GM12892 (cell line): ENCODE measurements around the gene RMDN2.
"Not testable (repeated sequence)": the region's sequence is repeated elsewhere in the genome, so short reads cannot be mapped to it uniquely, and the experiment has no call there.

Source experiments
- DNase-seq: peaks from one replicate; pipeline ENCODE4 v3.0.0; 2011; ENCODE audit not compliant: insufficient read length
- FAIRE-seq: peaks from 2 replicates; lab custom pipeline; 2011; peaks lifted over from hg19 to GRCh38; lab: Jason Lieb, UNC
- POLR2A ChIP-seq: IDR thresholded peaks from 2 replicates; pipeline ENCODE4 v1.6.1; 2011; ENCODE audit warnings: low read depth, low read length, control low read depth
- POLR2AphosphoS5 ChIP-seq: IDR thresholded peaks from 2 replicates; pipeline ENCODE4 v1.6.1; 2011; ENCODE audit warnings: low read depth, low read length, control low read depth
- TAF1 ChIP-seq: IDR thresholded peaks from 2 replicates; pipeline ENCODE4 v1.6.1; 2011; ENCODE audit warnings: low read depth, mild to moderate bottlenecking, control low read depth, low read length, borderline replicate concordance

The RMDN2 gene

DNA sequence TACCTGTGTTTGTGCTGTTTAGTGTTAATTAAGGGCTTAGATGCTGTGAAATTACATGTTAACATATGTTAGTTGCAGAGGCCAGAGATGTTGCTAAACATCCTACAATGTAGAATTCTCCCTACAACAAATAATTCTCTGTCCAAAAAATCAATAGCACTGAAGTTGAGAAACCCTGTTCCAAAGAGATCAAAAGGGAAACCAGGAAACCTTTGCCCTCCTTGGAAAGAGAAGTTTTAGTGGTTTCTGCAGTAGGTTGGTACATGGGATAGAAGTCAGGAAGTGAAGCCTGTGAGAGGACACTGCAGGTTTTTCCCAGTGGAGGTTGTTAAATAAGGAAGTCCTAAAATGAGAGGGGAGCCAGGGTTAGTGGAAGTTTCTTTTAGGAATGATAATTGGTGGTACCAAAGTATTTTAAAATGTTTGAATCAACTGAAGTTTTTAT, 6.3 kb upstream of the RMDN2 start:
- TF ChIP-seq POLR2AphosphoS5 (no peak), TAF1 (no peak), POLR2A (no peak)
- no peak for FAIRE-seq
- no peak for DNase-seq

GRCh38 chr2:37919631-37920032, 5.5 kb upstream of the RMDN2 start:
- TF ChIP-seq POLR2A (no peak), TAF1 (no peak), POLR2AphosphoS5 (no peak)
- DNase-seq (no peak), FAIRE-seq (no peak)

- FAIRE-seq (no peak), DNase-seq (no peak)
- TF ChIP-seq TAF1 (no peak), POLR2AphosphoS5 (no peak), POLR2A (no peak)
Measured at GRCh38 chr2:37920570-37920969, 4.5 kb upstream of the RMDN2 start.

DNA sequence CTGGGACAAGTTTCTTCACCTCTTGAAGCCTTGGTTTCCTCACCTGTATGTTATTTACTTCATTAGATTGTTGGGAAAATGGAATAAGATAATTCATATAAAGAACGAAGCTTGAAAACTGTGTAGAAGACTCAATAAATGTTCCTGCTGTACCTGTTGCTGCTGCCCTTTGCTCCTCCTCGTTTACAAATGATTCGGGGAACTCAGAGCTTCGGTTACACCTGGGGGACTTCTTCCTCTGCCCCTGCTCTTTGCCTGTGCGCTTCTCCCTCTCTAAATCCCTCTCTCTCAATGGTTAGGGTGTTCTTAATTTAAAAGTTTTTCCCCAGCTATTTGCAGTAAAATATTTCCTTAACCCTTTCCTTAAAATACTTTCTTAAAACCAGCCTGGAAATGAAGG, 3.3 kb upstream of the RMDN2 start:
- no peak for TF ChIP-seq TAF1
- TF ChIP-seq POLR2AphosphoS5: no peak
- TF ChIP-seq POLR2A: no peak
- FAIRE-seq (no peak), DNase-seq (no peak)

- FAIRE-seq: no peak
- no peak for DNase-seq
- no peak for TF ChIP-seq POLR2AphosphoS5
- no peak for TF ChIP-seq POLR2A
- no peak for TF ChIP-seq TAF1
Measured at GRCh38 chr2:37923308-37924055, 1.6 kb upstream of the RMDN2 start.

DNA sequence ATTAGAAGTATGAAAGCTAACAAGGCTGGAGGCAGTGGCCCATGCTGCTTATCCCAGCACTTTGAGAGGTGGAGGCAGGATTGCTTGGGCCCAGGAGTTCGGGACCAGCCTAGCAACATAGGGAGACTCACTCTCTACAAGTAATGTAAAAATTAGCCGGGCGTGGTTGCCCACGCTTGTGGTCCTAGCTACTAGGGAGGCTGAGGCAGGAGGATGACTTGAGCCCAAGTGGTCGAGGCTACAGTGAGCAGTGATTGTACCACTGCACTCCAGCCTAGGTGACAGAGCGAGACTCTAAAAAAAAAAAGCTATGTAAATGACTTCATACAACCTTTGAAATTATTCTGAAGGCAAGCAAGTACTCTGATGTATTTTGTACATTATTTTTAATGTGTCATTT, 1.5 kb downstream of the RMDN2 start:
- TF ChIP-seq TAF1: no peak
- TF ChIP-seq POLR2A: no peak
- TF ChIP-seq POLR2AphosphoS5: no peak
- DNase-seq (no peak), FAIRE-seq (no peak)

- DNase-seq (no peak), FAIRE-seq (no peak)
- TF ChIP-seq TAF1: no peak
- TF ChIP-seq POLR2AphosphoS5: no peak
- no peak for TF ChIP-seq POLR2A
Measured at GRCh38 chr2:37928377-37928776, 3.3 kb downstream of the RMDN2 start.

- DNase-seq, FAIRE-seq: not testable (repeated sequence)
Measured at GRCh38 chr2:37930392-37930791, 5.3 kb downstream of the RMDN2 start.

DNA sequence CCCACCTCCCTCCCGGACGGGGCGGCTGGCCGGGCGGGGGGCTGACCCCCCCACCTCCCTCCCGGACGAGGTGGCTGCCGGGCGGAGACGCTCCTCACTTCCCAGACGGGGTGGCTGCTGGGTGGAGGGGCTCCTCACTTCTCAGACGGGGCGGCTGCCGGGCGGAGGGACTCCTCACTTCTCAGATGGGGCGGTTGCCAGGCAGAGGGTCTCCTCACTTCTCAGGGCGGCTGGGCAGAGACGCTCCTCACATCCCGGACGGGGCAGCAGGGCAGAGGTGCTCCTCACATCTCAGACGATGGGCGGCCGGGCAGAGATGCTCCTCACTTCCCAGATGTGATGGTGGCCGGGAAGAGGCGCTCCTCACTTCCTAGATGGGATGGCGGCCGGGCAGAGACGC, 7.8 kb downstream of the RMDN2 start:
- not testable (repeated sequence) for FAIRE-seq, DNase-seq

- DNase-seq: peak; percentile 33
- TF ChIP-seq POLR2A (no peak), POLR2AphosphoS5 (no peak), TAF1 (no peak)
- peak; percentile 65 for FAIRE-seq
Measured at GRCh38 chr2:37934591-37935513, 9.8 kb downstream of the RMDN2 start.

- FAIRE-seq: not testable (repeated sequence)
Measured at GRCh38 chr2:37937568-37937967, 12.5 kb downstream of the RMDN2 start.

DNA sequence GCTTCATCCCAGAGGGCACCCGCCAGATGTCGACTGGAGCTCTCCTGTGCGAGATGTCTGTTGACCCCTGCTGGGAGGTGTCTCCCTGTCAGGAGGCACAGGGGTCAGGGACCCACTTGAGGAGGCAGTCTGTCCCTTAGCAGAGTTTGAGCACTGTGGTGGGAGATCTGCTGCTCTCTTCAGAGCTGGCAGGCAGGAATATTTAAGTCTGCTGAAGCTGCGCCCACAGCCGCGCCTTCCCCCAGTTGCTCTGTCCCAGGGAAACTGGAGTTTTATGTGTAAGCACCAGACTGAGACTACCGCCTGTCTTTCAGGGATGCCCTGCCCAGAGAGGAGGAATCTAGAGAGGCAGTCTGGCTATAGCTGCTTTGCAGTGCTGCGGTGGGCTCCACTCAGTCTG, 16.2 kb downstream of the RMDN2 start:
- not testable (repeated sequence) for FAIRE-seq, DNase-seq

More at GRCh38 chr2:37937568-37937967, 12.5 kb downstream of the RMDN2 start:
- not testable (repeated sequence) for DNase-seq

DNA sequence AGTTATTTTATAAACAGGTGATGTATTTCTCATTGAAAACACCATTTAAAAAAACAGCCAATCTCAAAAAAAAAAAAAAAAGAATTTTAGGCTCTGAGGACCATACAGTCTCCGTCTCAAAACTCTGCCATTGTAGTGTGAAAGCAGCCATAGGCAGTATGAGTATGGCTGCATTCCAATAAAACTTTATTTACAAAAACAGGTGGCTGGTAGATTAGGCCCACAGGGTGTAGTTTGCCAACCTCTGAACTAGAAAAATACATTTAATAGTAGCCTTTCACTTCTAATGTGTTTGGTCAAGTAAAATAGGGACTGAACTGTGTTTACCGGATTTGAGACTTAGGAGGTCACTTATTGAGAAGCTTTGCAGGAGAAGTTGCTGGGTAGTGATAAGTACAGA, 19.2 kb downstream of the RMDN2 start:
- TF ChIP-seq POLR2AphosphoS5 (no peak), POLR2A (no peak), TAF1 (no peak)
- FAIRE-seq: no peak
- no peak for DNase-seq
